GM12891 (cell line): Measurements from ENCODE around the gene CARD8.

Source experiments
- POLR2A ChIP-seq: IDR thresholded peaks from 2 replicates; pipeline ENCODE4 v1.6.1; 2011; ENCODE audit warnings: low read depth, low read length, control low read depth
- POLR2AphosphoS5 ChIP-seq: IDR thresholded peaks from 2 replicates; pipeline ENCODE4 v1.6.1; 2011; ENCODE audit warnings: low read depth, low read length, control low read depth
- SPI1 ChIP-seq: IDR thresholded peaks from 2 replicates; pipeline ENCODE4 v1.6.1; 2011; ENCODE audit warnings: low read depth, low read length, control low read depth
- TAF1 ChIP-seq: IDR thresholded peaks from 2 replicates; pipeline ENCODE4 v1.6.1; 2011; ENCODE audit warnings: low read depth, low read length, control low read depth

GRCh38 chr19:48287748-48288147, 32.0 kb upstream of the CARD8 start:
- TF ChIP-seq POLR2A = no peak
- TF ChIP-seq POLR2AphosphoS5 = no peak
- TF ChIP-seq TAF1 = no peak
- TF ChIP-seq SPI1 = no peak
